Activated CD4-positive, CD25-positive, alpha-beta regulatory T cell (primary cell): ENCODE results near the gene LAMA5.

Experiments
- DNase-seq, 4 experiments: peaks; one replicate each; lab custom pipeline; 2025; lab: John Stamatoyannopoulos, UW

Gene LAMA5

GRCh38 chr20:62367136-62367632, at the start of gene LAMA5:
Gene LAMA5, minus strand, starts transcription at chr20:62367312. Its CDS starts 67 bp downstream, at chr20:62367245.
- DNase-seq = no peak

GRCh38 chr20:62415354-62416111, 48.4 kb upstream of the LAMA5 start:
- DNase-seq = no peak

GRCh38 chr20:62413896-62414481, 46.9 kb upstream of the LAMA5 start:
- no peak for DNase-seq

GRCh38 chr20:62413025-62413570, 46.0 kb upstream of the LAMA5 start:
- DNase-seq = no peak

GRCh38 chr20:62412194-62413024, 45.3 kb upstream of the LAMA5 start:
- no peak for DNase-seq

- no peak for DNase-seq
Measured at GRCh38 chr20:62411479-62412193, 44.5 kb upstream of the LAMA5 start.

- DNase-seq = no peak
Measured at GRCh38 chr20:62410746-62411478, 43.8 kb upstream of the LAMA5 start.

- no peak for DNase-seq
Measured at GRCh38 chr20:62409931-62410745, 43.0 kb upstream of the LAMA5 start.

- no peak for DNase-seq
Measured at GRCh38 chr20:62409086-62409853, 42.2 kb upstream of the LAMA5 start.

- DNase-seq = no peak
Measured at GRCh38 chr20:62408640-62409039, 41.5 kb upstream of the LAMA5 start.

- no peak for DNase-seq
Measured at GRCh38 chr20:62408055-62408454, 40.9 kb upstream of the LAMA5 start.

- peak; percentile 68 to 87 (median 83) for DNase-seq
Measured at GRCh38 chr20:62407221-62407992, 40.3 kb upstream of the LAMA5 start, which contains the start of gene CABLES2. Gene CABLES2, minus strand, starts transcription at chr20:62407285. Its CDS starts 9 bp downstream, at chr20:62407276.

GRCh38 chr20:62406635-62407176, 39.6 kb upstream of the LAMA5 start:
- no peak for DNase-seq

GRCh38 chr20:62405981-62406513, 38.9 kb upstream of the LAMA5 start:
- no peak for DNase-seq

GRCh38 chr20:62405108-62405980, 38.2 kb upstream of the LAMA5 start:
- DNase-seq = no peak

GRCh38 chr20:62404761-62405107, 37.6 kb upstream of the LAMA5 start:
- no peak for DNase-seq

- DNase-seq = no peak
Measured at GRCh38 chr20:62404112-62404665, 37.1 kb upstream of the LAMA5 start.
